Breast epithelium (tissue), 4 donors: ENCODE data around the gene EGFL7. TPM values are rescaled to one million over a fixed set of nuclear protein-coding genes. Genes with fewer than 3 reads are reported as not detected.

ENCODE experiments used
- DNase-seq, 2 donors: peaks; one replicate each; pipeline ENCODE4 v3.0.0-alpha.2; 2019; ENCODE audit warnings: low spot score in 2 of 2
- H3K27ac ChIP-seq, 2 donors: fragments of 200-600 bp; sonication (generic) in 1 of 2; one replicate each; pipeline ENCODE4 v1.5.1; 2016 to 2019; ENCODE audit warnings: mild to moderate bottlenecking in 1 of 2
- H3K27me3 ChIP-seq, 2 donors: fragments of 200-600 bp; sonication (generic) in 1 of 2; one replicate each; pipeline versions ENCODE4 v1.5.1 to v1.6.0; 2017 to 2019; ENCODE audit warnings: control low read depth in 1 of 2, mild to moderate bottlenecking in 1 of 2
- H3K36me3 ChIP-seq: fragments of 200-600 bp; one replicate; pipeline ENCODE4 v1.5.1; 2019
- H3K4me1 ChIP-seq, 2 donors: fragments of 200-600 bp; sonication (generic); one replicate each; pipeline ENCODE4 v1.5.1; 2016 to 2019; ENCODE audit warnings: control low read depth in 1 of 2
- H3K4me3 ChIP-seq, 3 donors: fragments of 200-600 bp; sonication (generic); 1 replicate in 2 of 3; 2 replicates in 1 of 3; pipeline ENCODE4 v1.5.1; 2016 to 2019; ENCODE audit warnings: mild to moderate bottlenecking in 3 of 3, moderate library complexity in 2 of 3
- H3K9me3 ChIP-seq, 2 donors: fragments of 200-600 bp; sonication (generic) in 1 of 2; one replicate each; pipeline ENCODE4 v1.5.1; 2016 to 2019; ENCODE audit warnings: control low read depth in 1 of 2
- CTCF ChIP-seq, 3 donors: fragments of 450-650 bp; IDR thresholded peaks; one replicate each; pipeline ENCODE4 v1.5.1; 2016 to 2017; ENCODE audit warnings: antibody characterized with exemption in 3 of 3, mild to moderate bottlenecking in 3 of 3, moderate library complexity in 3 of 3
- POLR2A ChIP-seq: fragments of 450-650 bp; IDR thresholded peaks from one replicate; pipeline ENCODE4 v1.6.1; 2016; ENCODE audit warnings: antibody characterized with exemption, mild to moderate bottlenecking, moderate library complexity
- POLR2AphosphoS5 ChIP-seq, 3 donors: sonication (generic); formaldehyde crosslinking; IDR thresholded peaks; one replicate each; pipeline ENCODE4 v1.6.1; 2017; ENCODE audit warnings: antibody characterized with exemption in 3 of 3
- intact Hi-C: fragments of 100-400 bp; cut with DNase I; formaldehyde crosslinking; loops from one replicate; pipeline ENCODE4 v1.15.1; 2023; ENCODE audit warnings: low total_unique reads
- total RNA-seq, 3 donors: library from RNA; depleted of rRNA; stranded (reverse); fragments of >200 nt; gene quantifications; one replicate each; pipeline ENCODE4 v1.1.0, GENCODE V29; 2016

EGFL7 gene
- total RNA-seq, 3 donors from 2014 or later, result 48.9 to 138 (median 53.4) TPM

GRCh38 chr9:136670576-136671253, 8.0 kb downstream of the EGFL7 start:
- Histone ChIP-seq H3K27me3 (peaks cover 3 to 35% of the 10 kb centered on the region in 2 donors), H3K27ac (no peak overlapping the region), H3K4me3 (peak overlapping the region; percentile 3 to 69 (median 17)), H3K9me3 (no peaks in the 10 kb centered on the region), H3K4me1 (peaks cover 0 to 4% of the 10 kb centered on the region in 2 donors), H3K36me3 (no peaks in the 10 kb centered on the region)
- DNase-seq, result no peak
- TF ChIP-seq CTCF (IDR thresholded peaks at IDR 0.05) (no peak), POLR2AphosphoS5 (IDR thresholded peaks at IDR 0.05) (no peak), POLR2A (no peak)
- intact Hi-C loops, result no loop called here

DNA sequence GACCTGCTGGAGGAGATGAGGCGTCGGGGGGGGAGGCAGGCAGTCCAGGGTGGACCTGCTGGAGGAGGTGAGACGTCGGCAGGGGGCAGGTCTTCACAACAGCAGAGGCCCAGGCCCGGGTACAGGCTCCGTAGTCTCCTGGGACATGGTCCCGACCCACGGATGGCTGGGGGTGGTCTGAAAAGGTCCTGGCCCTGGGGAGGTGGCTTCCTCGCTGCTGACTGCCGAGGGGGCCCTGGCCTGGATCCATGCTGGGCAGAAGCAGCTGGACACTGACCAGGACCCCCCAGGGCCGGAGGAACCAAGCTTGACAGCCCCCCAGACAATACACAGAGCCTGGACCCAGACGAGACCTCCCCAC, 8.5 kb downstream of the EGFL7 start:
- peaks cover 0 to 2% of the 10 kb centered on the region in 2 donors for H3K4me1 ChIP-seq
- no peaks in the 10 kb centered on the region for H3K9me3 ChIP-seq
- TF ChIP-seq POLR2AphosphoS5 (IDR thresholded peaks at IDR 0.05), result no peak
- TF ChIP-seq CTCF (IDR thresholded peaks at IDR 0.05), result no peak
- no peak for TF ChIP-seq POLR2A
- intact Hi-C loops, result no loop called here
- no peaks in the 10 kb centered on the region for H3K36me3 ChIP-seq
- H3K27ac ChIP-seq, result no peak overlapping the region
- peaks cover 3 to 35% of the 10 kb centered on the region in 2 donors for H3K27me3 ChIP-seq
- DNase-seq, result no peak
- no peak overlapping the region for H3K4me3 ChIP-seq

- TF ChIP-seq POLR2A, result no peak
- no peak for TF ChIP-seq POLR2AphosphoS5 (IDR thresholded peaks at IDR 0.05)
- TF ChIP-seq CTCF (IDR thresholded peaks at IDR 0.05), result peak; percentile 36 to 64 (median 58)
- Histone ChIP-seq H3K27ac (no peak overlapping the region), H3K4me3 (no peak overlapping the region), H3K36me3 (no peaks in the 10 kb centered on the region), H3K4me1 (no peaks in the 10 kb centered on the region), H3K27me3 (peaks cover 3 to 33% of the 10 kb centered on the region in 2 donors), H3K9me3 (no peaks in the 10 kb centered on the region)
- DNase-seq, result no peak
- intact Hi-C loops, result no loop called here
Observed at GRCh38 chr9:136671646-136672430, 9.1 kb downstream of the EGFL7 start.

- no peak for DNase-seq
- Histone ChIP-seq H3K27me3 (peaks cover 3 to 25% of the 10 kb centered on the region in 2 donors), H3K9me3 (no peaks in the 10 kb centered on the region), H3K27ac (no peak overlapping the region), H3K4me1 (no peaks in the 10 kb centered on the region), H3K36me3 (no peaks in the 10 kb centered on the region), H3K4me3 (no peak overlapping the region)
- TF ChIP-seq POLR2AphosphoS5 (IDR thresholded peaks at IDR 0.05) (no peak), CTCF (IDR thresholded peaks at IDR 0.05) (no peak), POLR2A (no peak)
- intact Hi-C loops, result no loop called here
Observed at GRCh38 chr9:136672431-136673087, 9.8 kb downstream of the EGFL7 start.
